Endothelial cell of umbilical vein (primary cell): ENCODE data around the gene GAS7. TPM values are rescaled to one million over a fixed set of nuclear protein-coding genes. Genes with fewer than 3 reads are reported as not detected.

ENCODE experiments used
- BruUV-seq: library from RNA; stranded (reverse); fragments of 400-500 nt; replicated peaks from 2 replicates; lab custom pipeline; 2021; lab: Mats Ljungman, UMichigan
- CTCF ChIA-PET: fragments of 300-600, 350-600 bp; sonication (Branson Sonifier 250); formaldehyde crosslinking; loops from one replicate; lab custom pipeline; 2021; ENCODE audit warnings: antibody characterized with exemption, inconsistent platforms; lab: Charles Lee
- POLR2A ChIA-PET: fragments of 300-600, 350-600 bp; sonication (Branson Sonifier 250); formaldehyde crosslinking; loops from one replicate; lab custom pipeline; 2021; ENCODE audit warnings: antibody characterized with exemption, inconsistent platforms; lab: Charles Lee
- DNase-seq: peaks from one replicate; pipeline ENCODE4 v3.0.0-alpha.2; 2011; ENCODE audit warnings: low read depth, low spot score
- FAIRE-seq: peaks from 2 replicates; lab custom pipeline; 2011; peaks lifted over from hg19 to GRCh38; lab: Jason Lieb, UNC
- H2AFZ ChIP-seq: 2 replicates; pipeline ENCODE4 v1.6.0; 2012; ENCODE audit warnings: low read depth, low read length, control low read depth, inconsistent platforms
- H3K27ac ChIP-seq: 2 replicates; pipeline ENCODE4 v1.5.1; 2011; ENCODE audit warnings: low read depth, mild to moderate bottlenecking, control low read depth, low read length, moderate library complexity; ENCODE audit not compliant: insufficient read depth
- H3K27me3 ChIP-seq, 2 experiments: 2 replicates each; pipeline versions ENCODE4 v1.6.0 to v1.6.1; 2011; ENCODE audit warnings: low read length in 2 of 2, mixed read lengths in 1 of 2; ENCODE audit not compliant: control insufficient read depth in 2 of 2, insufficient read depth in 2 of 2
- H3K36me3 ChIP-seq, 2 experiments: 2 replicates in 1 of 2; 3 replicates in 1 of 2; pipeline ENCODE4 v1.5.1; 2011; ENCODE audit warnings: low read length in 2 of 2, mild to moderate bottlenecking in 1 of 2, moderate library complexity in 1 of 2; ENCODE audit not compliant: control insufficient read depth in 2 of 2, insufficient read depth in 2 of 2; ENCODE audit errors: extremely low read depth in 1 of 2
- H3K4me1 ChIP-seq: 3 replicates; pipeline ENCODE4 v1.5.1; 2011; ENCODE audit warnings: mild to moderate bottlenecking, low read length; ENCODE audit not compliant: control insufficient read depth, insufficient read depth; ENCODE audit errors: extremely low read depth
- H3K4me2 ChIP-seq: 2 replicates; pipeline ENCODE4 v1.6.1; 2011; ENCODE audit warnings: low read length, control low read depth, mixed read lengths; ENCODE audit not compliant: insufficient read depth
- H3K4me3 ChIP-seq, 3 experiments: fragments of 200-600 bp in 1 of 3; sonication (generic), shearing (Covaris generic) in 1 of 3; replicated peaks in 1 of 3; 2 replicates each; pipeline ENCODE4 v1.5.1; 2011 to 2016; ENCODE audit warnings: control low read depth in 3 of 3, low read length in 3 of 3, mild to moderate bottlenecking in 2 of 3, inconsistent platforms in 1 of 3, low read depth in 1 of 3, moderate library complexity in 1 of 3; ENCODE audit not compliant: insufficient read depth in 1 of 3
- H3K79me2 ChIP-seq: 2 replicates; pipeline ENCODE4 v1.6.0; 2012; ENCODE audit warnings: low read length, inconsistent platforms; ENCODE audit not compliant: control insufficient read depth, insufficient read depth
- H3K9ac ChIP-seq: replicated peaks from 2 replicates; pipeline ENCODE3; 2011; ENCODE audit warnings: low read length, control low read depth; ENCODE audit not compliant: insufficient read depth; ENCODE audit errors: extremely low read depth
- H3K9me1 ChIP-seq: replicated peaks from 3 replicates; pipeline ENCODE4 v1.6.0; 2011; ENCODE audit warnings: mild to moderate bottlenecking, low read length; ENCODE audit not compliant: control insufficient read depth, insufficient read depth; ENCODE audit errors: extremely low read depth
- H3K9me3 ChIP-seq: replicated peaks from 2 replicates; pipeline ENCODE4 v1.5.1; 2012; ENCODE audit warnings: low read length, inconsistent platforms; ENCODE audit not compliant: control insufficient read depth, insufficient read depth
- H4K20me1 ChIP-seq: replicated peaks from 2 replicates; pipeline ENCODE3; 2011; ENCODE audit warnings: mild to moderate bottlenecking, low read length; ENCODE audit not compliant: control insufficient read depth, insufficient read depth; ENCODE audit errors: extremely low read depth
- EZH2 ChIP-seq: IDR thresholded peaks from 2 replicates; pipeline ENCODE4 v1.6.1; 2012; ENCODE audit warnings: borderline replicate concordance, low read depth, mild to moderate bottlenecking, moderate library complexity, low read length, inconsistent platforms; ENCODE audit not compliant: severe bottlenecking
- FOS ChIP-seq: IDR thresholded peaks from 2 replicates; pipeline ENCODE4 v1.6.1; 2011; ENCODE audit warnings: mild to moderate bottlenecking, low read length, moderate library complexity, borderline replicate concordance; ENCODE audit not compliant: insufficient read depth
- GATA2 ChIP-seq: IDR thresholded peaks from 2 replicates; pipeline ENCODE4 v1.7.0; 2011; ENCODE audit warnings: low read depth, mild to moderate bottlenecking, moderate library complexity, mixed read lengths, low read length; ENCODE audit not compliant: insufficient read length, insufficient read depth
- JUN ChIP-seq: IDR thresholded peaks from 2 replicates; pipeline ENCODE4 v1.6.1; 2011; ENCODE audit warnings: borderline replicate concordance, low read depth; ENCODE audit not compliant: insufficient read length, insufficient read depth
- MYC ChIP-seq: IDR thresholded peaks from one replicate; pipeline ENCODE4 v1.6.1; 2011; ENCODE audit warnings: mild to moderate bottlenecking, low read depth, low read length
- POLR2A ChIP-seq: IDR thresholded peaks from 2 replicates; pipeline ENCODE4 v1.6.1; 2012; ENCODE audit warnings: low read depth, mild to moderate bottlenecking, control low read depth, low read length
- POLR2AphosphoS5 ChIP-seq: IDR thresholded peaks from 2 replicates; pipeline ENCODE4 v1.6.1; 2012; ENCODE audit warnings: low read depth, mild to moderate bottlenecking, control low read depth, low read length, moderate library complexity; ENCODE audit not compliant: insufficient read depth
- dilution Hi-C: fragments of 300-500 bp; cut with MboI; formaldehyde crosslinking; loops from one replicate; pipeline ENCODE4 v1.15.0; 2019; ENCODE audit warnings: low sequenced_read_pairs; ENCODE audit not compliant: extremely low pct_ligation_motif_present
- intact Hi-C: fragments of 100-400 bp; cut with micrococcal nuclease; formaldehyde crosslinking; loops from one replicate; pipeline ENCODE4 v1.10.0; 2022
- polyA plus RNA-seq, 4 experiments: library from polyadenylated mRNA; depleted of rRNA in 3 of 4; stranded (reverse) in 3 of 4; unstranded in 1 of 4; fragments of >200 nt; gene quantifications; 2 replicates each; pipeline versions ENCODE4 v1.2.1 to v1.2.3, GENCODE V29; 2011 to 2012; ENCODE audit warnings: missing spikeins in 1 of 4
- total RNA-seq: library from RNA; stranded (reverse); gene quantifications from 2 replicates; pipeline ENCODE4 v1.2.3, GENCODE V29; 2021
- TF ChIP-seq, protein P1 (sequence below), 2 donors: IDR thresholded peaks; 1 replicate in 1 of 2; 2 replicates in 1 of 2; pipeline ENCODE4 v1.5.1; 2011; ENCODE audit warnings: low read length in 2 of 2, mild to moderate bottlenecking in 2 of 2, moderate library complexity in 2 of 2, control low read depth in 1 of 2, inconsistent platforms in 1 of 2, low read depth in 1 of 2; ENCODE audit not compliant: insufficient read depth in 1 of 2; ENCODE audit errors: extremely low read depth in 1 of 2
- TF ChIP-seq, protein P2 (sequence below): IDR thresholded peaks from 2 replicates; pipeline ENCODE4 v1.6.1; 2011; ENCODE audit not compliant: insufficient read depth, insufficient read length

Gene GAS7
- total and polyA plus RNA-seq, 2 donors (not counting 3 experiments of a cell fraction or from before 2014, with no cell fraction given), result not detected

DNA sequence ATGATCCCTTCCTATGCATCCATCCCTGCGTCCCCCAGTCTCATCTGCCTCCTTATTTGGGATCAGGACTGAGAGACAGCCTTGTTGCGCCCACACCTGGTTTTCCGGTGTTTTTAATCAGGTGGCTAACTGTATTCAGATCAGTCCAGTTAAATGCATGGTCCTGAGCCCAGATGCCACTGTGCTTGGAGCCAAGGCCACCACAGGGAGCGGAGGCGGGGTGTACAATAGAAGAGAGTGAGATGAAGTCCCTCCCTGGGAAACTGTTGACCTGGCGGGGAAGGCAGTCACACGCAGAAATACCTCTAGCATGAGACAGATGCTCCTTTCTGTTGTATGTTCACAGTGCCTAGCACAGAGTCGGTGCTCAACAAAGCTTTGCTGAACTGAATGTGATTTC, 299.6 kb downstream of the GAS7 start:
- Histone ChIP-seq H2AFZ (no peak overlapping the region), H3K9me1 (no peaks in the 10 kb centered on the region), H3K9ac (no peak overlapping the region), H3K4me3 (no peak overlapping the region), H3K27ac (no peak overlapping the region), H4K20me1 (no peaks in the 10 kb centered on the region), H3K4me1 (no peaks in the 10 kb centered on the region), H3K9me3 (peaks cover 8% of the 10 kb centered on the region), H3K79me2 (no peaks in the 10 kb centered on the region), H3K4me2 (no peak overlapping the region), H3K27me3 (no peaks in the 10 kb centered on the region), H3K36me3 (no peaks in the 10 kb centered on the region)
- BruUV-seq, result no TSS peak
- CTCF ChIA-PET, result no interaction called here
- dilution Hi-C loops, result no loop called here
- FAIRE-seq, result no peak
- no peak for DNase-seq
- TF ChIP-seq POLR2A (no peak), GATA2 (no peak), EZH2 (no peak), JUN (no peak), MYC (no peak), FOS (no peak), POLR2AphosphoS5 (no peak)
- TF ChIP-seq, protein P1, sequence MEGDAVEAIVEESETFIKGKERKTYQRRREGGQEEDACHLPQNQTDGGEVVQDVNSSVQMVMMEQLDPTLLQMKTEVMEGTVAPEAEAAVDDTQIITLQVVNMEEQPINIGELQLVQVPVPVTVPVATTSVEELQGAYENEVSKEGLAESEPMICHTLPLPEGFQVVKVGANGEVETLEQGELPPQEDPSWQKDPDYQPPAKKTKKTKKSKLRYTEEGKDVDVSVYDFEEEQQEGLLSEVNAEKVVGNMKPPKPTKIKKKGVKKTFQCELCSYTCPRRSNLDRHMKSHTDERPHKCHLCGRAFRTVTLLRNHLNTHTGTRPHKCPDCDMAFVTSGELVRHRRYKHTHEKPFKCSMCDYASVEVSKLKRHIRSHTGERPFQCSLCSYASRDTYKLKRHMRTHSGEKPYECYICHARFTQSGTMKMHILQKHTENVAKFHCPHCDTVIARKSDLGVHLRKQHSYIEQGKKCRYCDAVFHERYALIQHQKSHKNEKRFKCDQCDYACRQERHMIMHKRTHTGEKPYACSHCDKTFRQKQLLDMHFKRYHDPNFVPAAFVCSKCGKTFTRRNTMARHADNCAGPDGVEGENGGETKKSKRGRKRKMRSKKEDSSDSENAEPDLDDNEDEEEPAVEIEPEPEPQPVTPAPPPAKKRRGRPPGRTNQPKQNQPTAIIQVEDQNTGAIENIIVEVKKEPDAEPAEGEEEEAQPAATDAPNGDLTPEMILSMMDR (IDR thresholded peaks at IDR 0.05; ENCODE audit: extremely low read depth in 1 of 2, insufficient read depth in 1 of 2, low read depth in 1 of 2, low read length in 2 of 2), result no peak
- TF ChIP-seq, protein P2, sequence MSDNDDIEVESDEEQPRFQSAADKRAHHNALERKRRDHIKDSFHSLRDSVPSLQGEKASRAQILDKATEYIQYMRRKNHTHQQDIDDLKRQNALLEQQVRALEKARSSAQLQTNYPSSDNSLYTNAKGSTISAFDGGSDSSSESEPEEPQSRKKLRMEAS, result no peak
- intact Hi-C loops, result no loop called here
- POLR2A ChIA-PET, result no interaction called here
